PFSK-1 (cell line): ENCODE measurements around the gene APBB2.

Experiments used
- FOXP2 ChIP-seq: optimal IDR thresholded peaks from 2 replicates; pipeline ENCODE3; 2011; ENCODE audit warnings: borderline replicate concordance, control low read depth, inconsistent platforms; ENCODE audit not compliant: insufficient read depth; ENCODE audit errors: extremely low read length, extremely low read depth
- POLR2AphosphoS5 ChIP-seq: IDR thresholded peaks from 2 replicates; pipeline ENCODE4 v1.6.1; 2012; ENCODE audit warnings: low read depth, mild to moderate bottlenecking, control low read depth, low read length, moderate library complexity
- TF ChIP-seq, protein P1 (sequence below), 2 experiments: IDR thresholded peaks; 2 replicates each; pipeline versions ENCODE4 v1.6.1 to v1.8.0; 2011 to 2012; ENCODE audit warnings: low read depth in 2 of 2, low read length in 2 of 2, control low read depth in 1 of 2, inconsistent platforms in 1 of 2, mild to moderate bottlenecking in 1 of 2, moderate library complexity in 1 of 2; ENCODE audit not compliant: insufficient read depth in 1 of 2

DNA sequence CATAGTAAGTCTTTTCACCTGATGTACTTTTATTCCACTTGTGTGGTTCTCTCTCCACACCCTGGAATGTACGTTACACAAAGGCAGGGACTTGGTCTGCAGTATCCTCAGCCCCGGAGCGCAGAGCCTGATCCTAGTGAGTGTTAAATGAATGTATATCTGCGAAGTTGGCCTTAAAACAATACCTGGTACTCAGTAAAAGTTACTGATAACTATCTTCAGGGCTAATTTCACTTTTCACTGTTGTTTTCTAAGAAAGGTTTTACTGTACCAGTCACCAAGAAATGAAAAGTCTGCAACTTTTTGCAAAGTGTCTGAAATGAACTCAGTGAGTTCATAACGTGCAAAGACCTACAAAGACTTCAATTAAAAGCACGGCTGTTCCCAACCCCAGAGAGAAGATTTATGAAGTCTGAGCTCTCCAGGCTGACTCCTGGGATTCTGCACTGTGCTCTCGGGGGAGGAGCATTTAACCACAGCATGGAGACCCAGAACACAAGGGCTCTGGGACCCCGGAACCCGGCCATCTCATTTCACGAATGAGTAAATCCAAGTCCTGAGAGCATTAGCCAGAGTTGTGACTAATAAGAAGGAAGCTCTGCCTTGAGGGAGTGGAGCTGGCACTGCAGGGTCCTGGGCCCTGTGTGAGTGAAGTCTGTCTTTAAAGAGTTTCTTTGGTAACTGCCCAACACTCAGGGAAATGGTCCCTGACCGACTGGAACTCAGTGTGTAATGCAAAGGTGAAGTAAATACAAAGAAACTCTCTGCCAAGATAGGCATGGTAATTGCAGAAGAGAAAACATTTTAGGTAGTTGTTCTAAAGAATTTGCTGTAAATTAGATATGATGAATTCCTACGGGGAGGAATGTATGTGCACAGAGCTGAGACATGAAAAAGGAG lies 298.8 kb downstream of the APBB2 start:
- TF ChIP-seq POLR2AphosphoS5 (no peak), FOXP2 (no peak)
- TF ChIP-seq, protein P1, sequence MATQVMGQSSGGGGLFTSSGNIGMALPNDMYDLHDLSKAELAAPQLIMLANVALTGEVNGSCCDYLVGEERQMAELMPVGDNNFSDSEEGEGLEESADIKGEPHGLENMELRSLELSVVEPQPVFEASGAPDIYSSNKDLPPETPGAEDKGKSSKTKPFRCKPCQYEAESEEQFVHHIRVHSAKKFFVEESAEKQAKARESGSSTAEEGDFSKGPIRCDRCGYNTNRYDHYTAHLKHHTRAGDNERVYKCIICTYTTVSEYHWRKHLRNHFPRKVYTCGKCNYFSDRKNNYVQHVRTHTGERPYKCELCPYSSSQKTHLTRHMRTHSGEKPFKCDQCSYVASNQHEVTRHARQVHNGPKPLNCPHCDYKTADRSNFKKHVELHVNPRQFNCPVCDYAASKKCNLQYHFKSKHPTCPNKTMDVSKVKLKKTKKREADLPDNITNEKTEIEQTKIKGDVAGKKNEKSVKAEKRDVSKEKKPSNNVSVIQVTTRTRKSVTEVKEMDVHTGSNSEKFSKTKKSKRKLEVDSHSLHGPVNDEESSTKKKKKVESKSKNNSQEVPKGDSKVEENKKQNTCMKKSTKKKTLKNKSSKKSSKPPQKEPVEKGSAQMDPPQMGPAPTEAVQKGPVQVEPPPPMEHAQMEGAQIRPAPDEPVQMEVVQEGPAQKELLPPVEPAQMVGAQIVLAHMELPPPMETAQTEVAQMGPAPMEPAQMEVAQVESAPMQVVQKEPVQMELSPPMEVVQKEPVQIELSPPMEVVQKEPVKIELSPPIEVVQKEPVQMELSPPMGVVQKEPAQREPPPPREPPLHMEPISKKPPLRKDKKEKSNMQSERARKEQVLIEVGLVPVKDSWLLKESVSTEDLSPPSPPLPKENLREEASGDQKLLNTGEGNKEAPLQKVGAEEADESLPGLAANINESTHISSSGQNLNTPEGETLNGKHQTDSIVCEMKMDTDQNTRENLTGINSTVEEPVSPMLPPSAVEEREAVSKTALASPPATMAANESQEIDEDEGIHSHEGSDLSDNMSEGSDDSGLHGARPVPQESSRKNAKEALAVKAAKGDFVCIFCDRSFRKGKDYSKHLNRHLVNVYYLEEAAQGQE (IDR thresholded peaks at IDR 0.05; ENCODE audit: insufficient read depth in 1 of 2, low read depth in 2 of 2, low read length in 2 of 2) = no peak
